ENCODE measurements around the gene CARD11. TPM values are rescaled to one million over a fixed set of nuclear protein-coding genes. Genes with fewer than 3 reads are reported as not detected.
"Not testable (repeated sequence)": the region's sequence is repeated elsewhere in the genome, so short reads cannot be mapped to it uniquely, and the experiment has no call there.

CARD11 gene
- polyA plus RNA-seq, 12 donors, result 0.14 to 1.9 (median 0.33) TPM; not detected in 2

DNA sequence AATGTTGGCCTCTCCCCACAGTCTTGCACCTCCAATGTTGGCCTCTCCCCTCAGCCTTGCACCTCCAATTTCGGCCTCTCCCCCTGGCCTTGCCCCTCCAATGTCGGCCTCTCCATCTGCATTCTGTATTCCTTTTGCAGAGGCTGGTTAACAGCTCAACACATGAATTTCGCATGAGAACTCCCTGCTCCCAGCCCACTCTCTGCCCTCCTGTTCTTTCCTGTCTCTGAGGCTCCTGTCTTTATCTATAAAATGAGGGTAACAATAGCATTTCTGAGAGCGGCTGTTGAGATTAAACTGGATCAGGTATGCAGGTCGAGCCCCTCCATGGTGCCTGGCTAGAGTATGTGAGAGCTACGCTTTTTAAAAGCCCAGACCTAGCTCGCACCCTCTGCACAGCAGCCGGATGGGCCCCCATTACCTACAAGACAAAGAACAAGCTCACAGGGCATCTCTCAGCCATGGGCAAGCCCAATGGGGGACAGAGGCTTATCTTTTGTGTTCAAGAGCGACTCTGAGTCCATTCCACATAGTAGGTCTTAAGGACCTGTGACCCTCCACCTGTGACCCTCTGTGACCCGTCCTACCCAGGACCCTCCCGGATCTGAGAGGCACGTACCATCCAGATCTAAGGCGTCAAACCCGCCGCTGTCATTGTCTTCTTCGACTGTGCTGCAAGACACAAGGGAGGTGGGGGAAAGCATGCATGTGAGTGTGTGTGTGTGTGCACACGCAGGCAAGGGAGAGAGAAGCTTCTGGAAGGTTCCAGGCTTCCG, 117.4 kb downstream of the CARD11 start:
- no peak for DNase-seq

DNA sequence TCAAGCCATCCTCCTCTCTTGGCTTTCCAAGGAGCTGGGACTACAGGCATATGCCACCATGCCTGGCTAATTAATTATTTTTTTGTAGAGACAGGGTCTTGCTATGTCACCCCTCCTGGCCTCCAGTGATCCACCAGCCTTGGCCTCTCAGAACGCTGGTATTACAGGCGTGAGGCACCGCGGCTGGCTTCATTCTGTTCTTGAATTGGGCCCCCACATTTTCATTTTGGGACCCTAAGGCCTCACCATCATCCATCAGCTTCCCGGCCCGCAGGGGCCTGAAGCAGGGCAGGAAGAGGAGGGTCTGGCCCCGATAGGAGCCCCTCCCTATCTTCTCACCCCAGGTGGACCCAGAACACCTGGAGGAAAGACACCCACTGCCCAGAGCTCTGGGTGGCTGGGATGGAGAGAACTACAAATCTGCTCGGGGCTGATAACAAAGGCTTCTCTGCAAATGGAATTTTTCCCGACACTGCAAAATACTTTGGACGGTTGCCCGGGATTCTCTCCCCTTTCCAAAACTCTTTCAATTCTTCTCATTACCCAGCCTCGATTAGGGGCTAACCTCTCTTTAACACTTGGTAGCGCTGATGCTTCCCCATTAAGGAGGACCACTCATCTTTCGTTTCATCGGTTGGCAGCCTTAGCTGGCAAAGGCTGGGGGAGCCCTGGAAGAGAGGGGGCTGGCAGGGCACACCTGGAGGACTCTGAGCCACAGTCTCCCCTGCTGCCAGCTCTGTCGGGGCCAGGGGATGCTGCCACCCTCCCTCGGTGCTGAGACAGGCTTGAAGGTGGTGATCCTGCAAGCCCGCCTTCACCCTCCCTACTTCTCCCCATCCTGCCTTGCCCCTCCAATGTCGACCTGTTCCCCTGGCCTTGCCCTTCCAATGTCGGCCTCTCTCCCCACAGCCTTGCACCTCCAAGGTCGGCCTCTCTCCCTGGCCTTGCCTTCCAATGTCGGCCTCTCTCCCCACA, 118.5 kb downstream of the CARD11 start:
- no peak for DNase-seq

GRCh38 chr7:2923886-2924574, 119.6 kb downstream of the CARD11 start:
- no peak for DNase-seq

GRCh38 chr7:2923291-2923781, 120.3 kb downstream of the CARD11 start:
- DNase-seq, result no peak

DNA sequence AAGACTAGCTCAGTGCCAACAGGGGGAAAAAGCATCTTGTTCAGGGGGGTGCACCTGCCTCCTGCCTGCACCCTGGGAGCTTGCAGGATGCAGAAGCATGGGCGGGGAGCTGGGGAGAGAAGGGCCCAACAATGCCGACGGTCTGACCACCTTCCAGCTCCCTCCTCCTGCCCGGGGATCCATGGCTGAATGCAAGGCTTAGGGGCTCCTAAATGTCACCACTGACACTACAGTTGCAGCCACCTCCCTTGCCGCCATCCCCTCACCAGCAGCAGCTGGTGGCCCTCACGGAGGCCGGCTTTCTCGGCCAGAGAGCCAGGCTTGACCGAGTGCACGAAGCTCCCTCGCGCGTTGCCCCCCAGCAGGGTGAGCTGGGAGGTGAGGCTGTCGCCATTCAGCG, 120.8 kb downstream of the CARD11 start:
- DNase-seq, result no peak

GRCh38 chr7:2922348-2922691, 121.3 kb downstream of the CARD11 start:
- no peak for DNase-seq

DNA sequence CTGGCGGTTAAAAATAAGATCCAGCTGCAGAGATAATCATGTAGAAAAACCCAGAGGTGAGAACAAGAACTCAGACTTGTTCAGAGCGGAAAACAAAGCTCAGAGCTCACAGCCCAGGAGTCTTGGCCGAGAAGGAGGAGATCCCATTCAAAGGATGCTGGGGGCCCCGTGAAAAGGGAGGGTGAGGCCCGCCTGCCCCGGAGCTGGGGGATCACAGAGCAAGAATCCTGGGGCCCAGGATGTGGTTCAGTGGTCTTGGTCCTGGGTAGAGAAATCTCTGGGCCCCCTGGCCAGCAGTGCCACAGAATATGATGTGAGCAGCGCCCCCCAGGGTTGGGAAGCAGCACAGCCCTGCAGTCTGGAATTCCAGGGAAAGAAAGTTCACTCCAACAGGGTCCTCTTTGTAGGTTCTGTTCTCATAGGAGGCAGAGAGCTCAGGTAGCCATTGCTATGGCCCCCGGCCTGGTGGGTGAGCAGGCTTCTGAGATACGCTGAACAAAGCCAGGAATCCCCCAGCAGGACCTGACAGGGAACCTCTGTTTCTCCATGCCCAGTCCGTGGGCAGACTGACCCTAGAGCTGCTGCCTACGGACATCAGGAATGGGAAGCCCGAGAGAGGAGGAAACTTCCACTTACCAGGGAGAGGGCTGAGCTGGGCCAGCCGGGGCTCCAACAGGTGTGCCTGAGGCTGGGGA, 121.9 kb downstream of the CARD11 start:
- no peak for DNase-seq

DNA sequence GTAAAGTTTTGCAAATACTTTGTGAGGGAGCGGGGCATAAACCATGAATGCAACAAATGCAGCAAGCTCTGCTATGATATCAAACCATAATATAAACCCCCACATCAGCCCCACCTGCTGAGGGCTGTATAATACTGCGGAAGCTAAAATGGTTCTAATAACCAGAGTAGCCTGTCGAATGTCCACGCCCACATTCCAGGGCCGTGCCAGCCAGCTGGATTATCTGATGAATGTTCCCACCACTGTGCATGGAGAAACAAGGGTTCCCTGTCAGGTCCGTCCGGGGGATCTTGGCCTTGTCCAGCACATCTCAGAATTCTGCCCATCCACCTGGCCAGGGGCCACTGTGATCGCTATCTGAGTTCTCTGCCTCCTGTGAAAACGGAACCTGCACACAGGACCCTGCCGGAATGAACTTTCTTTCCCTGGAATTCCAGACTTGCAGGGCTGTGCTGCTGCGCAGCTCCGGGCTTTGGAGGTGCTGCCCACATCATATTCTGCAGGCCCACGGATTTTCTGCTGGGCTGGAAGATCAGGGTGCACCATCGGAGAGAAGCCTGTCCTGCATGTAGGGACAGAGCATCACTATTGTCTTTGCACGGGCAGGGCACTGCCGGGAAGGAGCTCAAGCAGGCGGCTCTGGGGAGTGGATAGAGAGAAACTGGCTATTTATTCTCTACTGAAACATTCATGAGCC, 122.6 kb downstream of the CARD11 start:
- DNase-seq, result no peak

- not testable (repeated sequence) for DNase-seq
These were observed 123.2 kb downstream of the CARD11 start for GRCh38 chr7:2920480-2920879.

- no peak for DNase-seq
These were observed 123.6 kb downstream of the CARD11 start for GRCh38 chr7:2920041-2920440.

DNA sequence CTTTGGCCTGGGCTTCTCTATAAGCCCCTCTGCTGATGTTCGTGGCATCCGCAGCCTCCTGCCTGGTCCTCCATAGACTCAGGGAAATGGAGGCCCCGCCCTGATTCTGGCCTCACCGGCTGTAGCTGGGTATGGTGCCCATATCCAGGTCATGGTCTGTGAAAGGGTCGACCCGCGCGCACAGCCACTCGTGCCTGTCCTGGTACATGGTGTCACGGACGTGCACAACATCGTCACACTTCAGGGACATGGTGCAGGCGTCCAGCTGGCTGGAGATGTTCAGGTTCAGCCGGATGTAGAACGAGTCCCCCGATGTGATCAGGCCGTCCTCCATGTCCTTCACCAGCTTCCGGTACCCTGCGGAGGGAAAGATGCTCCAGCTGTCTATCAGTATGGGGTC, 124.4 kb downstream of the CARD11 start:
- no peak for DNase-seq

- no peak for DNase-seq
These were observed 125.3 kb downstream of the CARD11 start for GRCh38 chr7:2918406-2918805.

DNA sequence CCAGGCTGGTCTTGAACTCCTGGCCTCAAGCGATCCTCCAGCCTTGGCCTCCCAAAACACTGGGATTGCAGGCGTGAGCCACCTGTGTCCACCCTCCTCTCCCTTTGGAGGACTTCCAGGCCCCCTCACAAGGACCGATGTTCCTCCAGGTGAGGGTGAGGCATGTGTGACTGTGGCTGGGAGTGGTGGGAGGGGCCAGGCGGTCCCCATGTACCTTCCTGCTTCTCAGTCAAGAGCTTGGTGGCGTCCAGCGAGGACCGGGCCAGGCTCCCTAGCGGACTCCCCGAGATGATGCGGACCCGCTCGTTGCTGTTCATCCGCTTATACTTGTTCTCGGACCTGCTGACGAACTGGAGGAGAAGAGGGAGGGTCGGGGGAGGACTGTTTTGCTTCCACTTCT, 128.6 kb downstream of the CARD11 start:
- DNase-seq, result no peak

GRCh38 chr7:2913760-2914387, 129.8 kb downstream of the CARD11 start:
- no peak for DNase-seq

GRCh38 chr7:2912684-2913439, 130.8 kb downstream of the CARD11 start:
- DNase-seq, result no peak

GRCh38 chr7:2911466-2911865, 132.2 kb downstream of the CARD11 start:
- DNase-seq, result no peak

DNA sequence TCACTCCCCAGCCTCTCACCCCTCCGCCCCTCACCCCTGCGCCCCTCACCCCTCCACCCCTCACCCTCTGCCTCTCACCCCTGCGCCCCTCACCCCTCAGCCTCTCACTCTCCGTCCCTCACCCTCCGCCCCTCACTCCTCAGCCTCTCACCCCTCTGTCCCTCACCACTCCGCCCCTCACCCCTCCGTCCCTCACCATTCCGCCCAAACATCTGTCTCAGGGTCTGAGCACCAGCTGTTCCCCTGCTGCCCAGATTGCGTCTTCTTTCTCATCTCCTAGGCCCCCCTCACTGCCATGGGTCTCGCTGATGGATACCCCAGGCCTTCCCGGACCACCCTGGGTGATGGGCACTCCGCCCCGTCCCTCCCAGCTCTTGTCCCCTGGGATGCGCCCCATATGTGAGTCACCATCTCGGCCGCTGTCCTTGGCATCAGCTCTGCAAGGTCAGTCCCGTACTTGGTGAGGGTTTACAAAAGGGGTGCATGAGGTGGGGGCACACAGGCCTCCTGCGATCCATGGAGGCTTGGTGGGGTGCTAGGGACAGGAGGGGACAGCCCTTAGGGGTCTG, 134.1 kb downstream of the CARD11 start:
- DNase-seq, result no peak

GRCh38 chr7:2909043-2909442, 134.6 kb downstream of the CARD11 start:
- no peak for DNase-seq

GRCh38 chr7:2908103-2908683, 135.5 kb downstream of the CARD11 start:
- no peak for DNase-seq

Data from muscle of arm (tissue), 12 donors.